Camera-type eye (tissue), 1 donor: ENCODE data around the gene S100A9. TPM values are rescaled to one million over a fixed set of nuclear protein-coding genes. Genes with fewer than 3 reads are reported as not detected.

Experiments
- total RNA-seq: library from RNA; depleted of rRNA; stranded (reverse); fragments of >200 nt; gene quantifications from one replicate; pipeline ENCODE4 v1.2.3, GENCODE V29; 2014

The S100A9 gene
- total RNA-seq: 197 TPM

GRCh38 chr1:153357853-153358690 is at the start of gene S100A9:
S100A9 (plus strand) TSS chr1:153357854; CDS start chr1:153358284, 430 bp downstream.

GRCh38 chr1:153312570-153313186 is 45.0 kb upstream of the S100A9 start, which contains the start of gene PGLYRP3:
PGLYRP3 (minus strand) TSS chr1:153312952; CDS start chr1:153310665, 2,287 bp downstream.

GRCh38 chr1:153348511-153349362 is 8.9 kb upstream of the S100A9 start, which contains the start of gene PGLYRP4:
PGLYRP4 (minus strand) TSS chr1:153348841; CDS start chr1:153347932, 909 bp downstream.

GRCh38 chr1:153375511-153375910 is 17.9 kb downstream of the S100A9 start, which contains the start of gene S100A12:
S100A12 (minus strand) TSS chr1:153375621; CDS start chr1:153374592, 1,029 bp downstream.

DNA sequence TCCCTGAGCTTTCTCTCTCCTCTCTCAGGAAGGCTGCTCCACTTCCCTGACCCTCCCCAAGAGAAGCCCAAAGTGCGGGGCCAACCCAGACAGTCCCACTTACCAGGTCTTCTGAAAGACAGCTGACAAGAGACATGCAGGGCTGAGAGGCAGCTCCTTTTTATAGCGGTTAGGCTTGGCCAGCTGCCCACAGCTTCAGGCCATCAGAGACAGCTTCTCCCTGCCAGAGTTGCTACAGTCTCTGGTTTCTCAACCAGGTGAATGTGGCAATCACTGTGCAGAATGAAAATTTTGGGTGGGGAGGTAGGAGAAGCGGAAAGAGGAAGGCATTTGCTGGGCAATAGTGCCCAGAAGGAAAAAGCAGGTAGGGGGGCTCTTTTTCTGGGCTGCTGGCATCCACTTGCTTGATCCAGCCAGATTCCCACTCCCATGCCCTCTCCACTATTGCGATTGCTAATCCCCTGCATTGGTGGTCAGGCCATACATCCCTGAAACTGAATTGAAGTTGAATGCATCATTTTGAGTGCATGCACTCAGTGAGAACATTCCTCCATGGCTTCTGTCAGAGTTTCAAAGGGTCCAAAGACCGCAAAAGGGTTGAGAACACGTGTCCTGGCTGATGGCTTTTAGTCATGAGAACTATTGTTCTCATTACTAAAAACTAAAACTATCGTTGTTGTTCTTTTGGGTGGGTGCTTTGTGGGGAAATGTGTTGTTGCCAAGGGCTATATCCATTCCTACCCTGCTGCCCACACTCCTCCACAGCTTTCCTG is 33.5 kb downstream of the S100A9 start, which contains the start of gene S100A8:
S100A8 (minus strand) TSS at position 136 of the 773 bp plus-strand sequence. CDS start 538 bp downstream, outside the sequence.

Other genes with a start within 250 kb of the S100A9 start
- not detected for gene SPRR2F, start 244.3 kb upstream of the S100A9 start, total RNA-seq
- gene SPRR2G, start 207.0 kb upstream of the S100A9 start, total RNA-seq: not detected
- gene LELP1, start 154.4 kb upstream of the S100A9 start, total RNA-seq: not detected
- not detected for gene PRR9, start 140.3 kb upstream of the S100A9 start, total RNA-seq
- 0.44 TPM for gene LORICRIN, start 98.2 kb upstream of the S100A9 start, total RNA-seq
- gene PGLYRP3, start 44.9 kb upstream of the S100A9 start, total RNA-seq: not detected
- gene PGLYRP4, start 9.0 kb upstream of the S100A9 start, total RNA-seq: 0.27 TPM
- 3.5 TPM for gene S100A12, start 17.8 kb downstream of the S100A9 start, total RNA-seq
- 23.5 TPM for gene S100A8, start 33.2 kb downstream of the S100A9 start, total RNA-seq
- not detected for gene S100A7A, start 58.7 kb downstream of the S100A9 start, total RNA-seq
- gene S100A7, start 102.8 kb downstream of the S100A9 start, total RNA-seq: not detected
- 36.1 TPM for gene S100A6, start 178.1 kb downstream of the S100A9 start, total RNA-seq
- not detected for gene S100A5, start 183.1 kb downstream of the S100A9 start, total RNA-seq
- gene S100A4, start 188.0 kb downstream of the S100A9 start, total RNA-seq: 77.8 TPM
- gene S100A3, start 191.4 kb downstream of the S100A9 start, total RNA-seq: 1.0 TPM
- 2.3 TPM for gene S100A2, start 208.0 kb downstream of the S100A9 start, total RNA-seq